T-helper 22 cell (primary cell): ENCODE measurements around the gene CAMK4.
"Not testable (repeated sequence)": the region's sequence is repeated elsewhere in the genome, so short reads cannot be mapped to it uniquely, and the experiment has no call there.

ENCODE experiments used
- DNase-seq: peaks from one replicate; pipeline ENCODE4 v3.0.0-alpha.2; 2020; ENCODE audit warnings: low read depth

CAMK4 gene

GRCh38 chr5:111256128-111256527, 31.9 kb downstream of the CAMK4 start:
- DNase-seq: no peak

DNA sequence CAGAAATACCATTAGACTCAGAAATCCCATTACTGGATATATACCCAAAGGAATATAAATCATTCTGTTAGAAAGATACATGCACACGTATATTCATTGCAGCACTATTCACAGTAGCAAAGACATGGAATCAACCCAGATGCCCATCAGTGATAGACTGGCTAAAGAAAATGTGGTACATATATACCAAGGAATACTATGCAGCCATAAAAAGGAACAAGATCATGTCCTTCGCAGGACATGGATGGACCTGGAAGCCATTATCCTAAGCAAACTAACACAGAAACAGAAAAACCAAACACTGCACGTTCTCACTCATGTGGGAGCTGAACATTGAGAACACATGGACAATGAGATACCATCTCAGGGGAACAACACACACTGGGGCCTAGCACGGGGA, 33.4 kb downstream of the CAMK4 start:
- DNase-seq: not testable (repeated sequence)

GRCh38 chr5:111259636-111260035, 35.5 kb downstream of the CAMK4 start:
- DNase-seq: no peak

DNA sequence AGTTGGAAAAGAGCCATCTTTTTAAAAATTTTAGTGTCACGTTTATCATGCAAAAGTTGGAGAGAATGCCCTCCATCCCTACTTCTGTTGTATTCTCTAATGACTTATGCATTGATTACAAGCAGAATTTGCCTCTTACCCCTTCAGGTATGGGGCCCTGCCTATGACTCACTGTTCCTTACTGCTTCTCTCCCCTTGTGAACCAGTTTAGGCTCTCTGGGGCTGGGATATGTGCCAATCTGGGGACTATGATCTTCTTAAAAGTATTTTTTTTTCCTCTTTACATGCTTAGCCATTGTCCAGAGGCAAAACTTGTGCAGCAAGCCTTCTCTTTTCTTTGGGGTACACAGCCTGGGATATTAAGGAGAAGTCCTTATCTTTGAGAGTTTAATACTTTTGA, 37.4 kb downstream of the CAMK4 start:
- DNase-seq: no peak

- DNase-seq: no peak
These were observed 38.0 kb downstream of the CAMK4 start for GRCh38 chr5:111262153-111262552.

GRCh38 chr5:111262815-111263214, 38.6 kb downstream of the CAMK4 start:
- no peak for DNase-seq

DNA sequence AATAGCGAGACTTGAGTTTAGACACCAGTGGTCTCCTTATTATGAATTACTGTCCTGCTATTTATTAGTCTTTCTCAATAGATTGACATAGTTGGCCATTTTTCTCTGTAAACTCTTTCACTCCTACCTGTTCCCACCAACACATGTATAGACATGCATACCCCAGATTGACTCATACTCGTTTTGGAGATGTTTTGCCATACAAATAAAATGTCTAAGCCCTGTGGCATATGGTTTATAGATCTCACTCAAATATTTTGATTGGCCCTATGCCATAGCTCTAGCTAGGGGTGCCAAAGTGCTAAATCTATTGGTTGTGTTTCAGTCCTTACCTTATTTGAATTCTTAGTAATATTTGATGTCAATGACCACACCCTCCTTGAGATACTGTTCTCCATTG, 42.3 kb downstream of the CAMK4 start:
- DNase-seq: no peak

- DNase-seq: no peak
These were observed 44.1 kb downstream of the CAMK4 start for GRCh38 chr5:111268300-111268699.

DNA sequence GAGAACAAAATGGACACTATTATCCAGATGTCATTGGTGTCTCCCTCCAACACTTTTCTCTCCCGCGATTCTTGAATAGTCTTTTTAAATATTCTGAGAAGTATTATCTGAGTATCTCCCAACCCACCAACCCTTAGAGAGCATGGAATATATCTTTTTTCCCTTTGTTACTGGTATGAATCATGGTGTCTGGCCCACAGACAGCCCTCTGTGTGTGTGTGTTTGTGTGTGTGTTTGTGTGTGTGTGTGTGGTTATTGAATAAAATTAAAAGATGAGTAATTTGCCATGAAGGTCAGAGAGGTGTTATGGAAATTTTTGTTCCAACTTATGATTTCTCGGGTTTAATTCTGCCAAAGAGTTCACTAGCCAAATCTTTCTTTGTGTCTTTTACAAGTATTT, 47.7 kb downstream of the CAMK4 start:
- no peak for DNase-seq

GRCh38 chr5:111277061-111277460, 52.9 kb downstream of the CAMK4 start:
- DNase-seq: no peak

- DNase-seq: peak; percentile 62
These were observed 54.8 kb downstream of the CAMK4 start for GRCh38 chr5:111278858-111279504.

DNA sequence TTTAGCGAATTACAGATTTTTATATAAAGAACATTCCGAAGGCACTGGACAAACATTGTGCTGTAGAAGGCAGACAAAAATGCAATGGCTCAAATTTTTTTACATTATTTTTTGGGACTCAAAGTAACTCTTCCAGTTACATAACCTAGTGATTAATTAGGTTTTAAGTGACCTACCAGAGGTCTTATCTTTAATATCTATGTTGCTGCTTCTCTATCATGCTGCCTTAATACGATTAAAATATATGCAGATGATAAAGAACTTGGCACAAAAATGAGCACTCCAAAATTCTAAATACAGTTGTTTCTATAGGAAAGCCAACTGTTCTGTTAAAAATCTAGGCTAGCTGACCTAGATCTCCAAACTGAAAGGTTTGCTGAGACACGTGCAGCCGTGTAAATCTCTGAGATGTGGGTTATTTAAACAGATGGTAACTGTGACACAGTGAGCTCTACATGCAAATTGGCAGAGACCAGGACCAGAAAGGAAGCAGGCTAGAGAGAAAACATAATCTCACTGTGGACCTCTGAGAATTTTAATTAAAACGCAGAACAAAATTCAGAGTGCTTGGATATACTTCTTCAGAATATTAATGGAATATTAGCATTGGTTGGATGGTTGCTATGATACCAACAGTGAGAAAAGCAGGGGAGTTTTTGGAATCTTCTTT, 56.2 kb downstream of the CAMK4 start:
- no peak for DNase-seq

GRCh38 chr5:111282798-111283197, 58.6 kb downstream of the CAMK4 start:
- DNase-seq: no peak

GRCh38 chr5:111284825-111285224, 60.6 kb downstream of the CAMK4 start:
- no peak for DNase-seq

DNA sequence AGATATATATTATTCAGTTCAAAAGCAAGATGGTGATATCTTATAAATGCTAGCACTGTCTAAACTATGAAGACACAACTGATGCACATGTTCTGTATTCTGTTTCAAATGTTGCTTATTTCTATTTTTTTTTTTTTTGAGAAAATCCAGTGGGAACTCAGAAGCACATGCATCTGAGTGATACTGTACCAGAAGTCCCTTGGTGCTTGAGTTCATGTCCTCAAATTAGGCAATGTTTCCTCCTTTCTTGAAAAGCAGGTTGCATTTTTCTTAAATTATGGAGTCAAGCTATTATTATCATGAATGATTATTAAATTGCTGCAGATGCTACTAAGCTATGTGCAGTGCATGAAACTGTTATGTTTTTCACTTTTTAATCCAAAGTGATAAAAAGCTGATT, 70.4 kb downstream of the CAMK4 start:
- DNase-seq: no peak

GRCh38 chr5:111295649-111296048, 71.5 kb downstream of the CAMK4 start:
- DNase-seq: no peak

DNA sequence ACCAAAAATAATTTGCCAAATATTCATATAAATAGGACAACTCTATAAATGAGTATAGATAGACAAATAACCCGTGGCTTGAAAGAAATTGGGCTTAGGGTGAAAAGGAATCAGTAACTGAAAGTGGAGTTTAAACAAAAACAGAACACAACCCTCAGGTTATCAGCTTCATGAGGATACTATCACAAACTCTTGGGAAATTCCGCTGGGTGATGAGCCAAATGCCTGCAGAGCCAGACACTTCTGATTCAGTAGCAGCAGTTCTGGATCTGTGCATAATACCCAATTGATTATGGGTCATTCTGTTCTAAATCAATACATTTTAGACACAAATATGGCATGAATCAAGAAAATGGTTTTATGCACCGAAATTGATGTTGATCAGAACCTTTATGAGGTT, 72.4 kb downstream of the CAMK4 start:
- no peak for DNase-seq

GRCh38 chr5:111299067-111299481, 74.9 kb downstream of the CAMK4 start:
- DNase-seq: no peak

DNA sequence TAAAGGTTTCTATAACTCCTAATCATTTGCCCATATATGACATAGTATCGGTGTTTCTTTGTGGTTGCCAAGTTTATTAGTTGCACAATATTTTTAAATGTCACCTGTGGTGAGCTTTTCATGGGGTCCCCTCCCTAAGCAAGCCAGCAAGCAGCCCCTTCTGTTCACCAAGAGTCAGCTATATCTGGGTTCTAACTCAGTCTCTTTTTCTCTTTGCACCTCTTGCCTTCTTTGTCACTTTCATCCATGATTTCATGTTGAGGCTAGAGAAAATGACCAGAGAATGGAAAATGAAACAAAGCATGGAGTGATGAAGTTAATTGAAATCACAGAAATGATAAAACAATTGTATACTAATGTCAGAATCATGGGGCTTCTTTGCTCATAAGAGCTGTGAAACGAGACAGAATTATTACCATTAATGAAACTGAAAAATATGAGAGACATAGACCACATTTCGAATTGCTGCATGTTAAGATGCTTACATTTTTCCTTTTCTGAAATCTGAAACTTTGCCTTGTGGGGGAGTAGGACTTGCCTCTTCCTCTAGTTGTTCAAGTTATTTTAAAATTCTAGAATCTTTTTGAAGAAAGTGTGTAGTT, 75.7 kb downstream of the CAMK4 start:
- DNase-seq: no peak

DNA sequence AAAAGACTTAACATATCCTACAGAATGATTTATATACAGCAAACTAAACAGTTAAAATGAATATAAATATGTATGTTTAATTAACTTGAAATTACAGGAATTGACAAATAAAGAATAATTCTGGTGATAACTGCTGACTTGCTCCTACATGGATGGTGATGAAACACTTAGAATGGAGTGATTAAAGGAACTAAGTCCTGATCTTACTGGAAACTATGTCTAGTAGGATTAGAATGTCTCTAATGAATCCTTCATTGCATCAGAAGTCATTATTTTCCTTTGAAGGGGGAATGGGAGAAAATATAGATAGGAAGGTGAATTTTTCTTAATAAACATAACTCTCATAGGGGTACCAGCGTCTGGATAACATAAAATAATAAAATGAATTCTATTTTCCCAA, 77.1 kb downstream of the CAMK4 start:
- no peak for DNase-seq

GRCh38 chr5:111302043-111302442, 77.9 kb downstream of the CAMK4 start:
- DNase-seq: not testable (repeated sequence)

DNA sequence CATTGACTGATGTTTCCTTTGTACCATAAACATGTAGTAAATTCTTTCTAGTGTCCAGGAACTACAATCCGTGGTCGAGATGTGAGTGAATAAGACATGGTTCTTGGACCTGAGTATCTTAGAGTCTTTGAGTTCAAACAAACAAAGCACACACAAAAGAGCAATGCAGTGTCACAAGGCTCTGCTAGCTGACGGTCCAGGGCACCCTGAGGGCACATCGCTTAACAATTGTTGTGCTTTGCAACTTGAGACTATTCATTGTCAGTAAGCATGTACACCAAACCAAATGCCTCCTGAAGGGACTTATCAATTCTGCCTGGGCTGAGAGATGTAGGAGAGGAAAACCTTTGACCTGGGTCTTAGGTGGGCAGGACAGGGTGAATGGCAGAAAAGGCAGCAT, 84.8 kb downstream of the CAMK4 start:
- no peak for DNase-seq

DNA sequence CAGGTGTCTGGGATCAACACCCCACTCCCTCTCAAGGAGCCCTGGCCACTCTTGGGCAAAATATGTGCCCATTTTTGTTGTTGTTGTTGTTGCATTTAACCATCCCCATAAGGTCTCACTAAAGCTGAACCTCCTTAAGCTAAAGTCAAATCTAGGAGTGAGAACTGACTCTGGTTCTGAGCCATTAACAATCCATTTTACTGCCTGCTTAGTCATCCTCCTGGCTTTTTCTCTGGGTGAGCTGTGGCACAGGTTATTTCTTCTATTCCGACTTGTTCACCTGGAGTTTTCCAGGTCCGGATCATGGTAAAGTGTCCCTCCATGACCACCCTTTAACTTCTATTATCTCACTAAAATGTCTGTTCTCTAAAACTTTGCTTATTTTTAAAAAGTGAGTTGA, 85.2 kb downstream of the CAMK4 start:
- DNase-seq: no peak
